ENCODE results near the gene EIF1AD. TPM values are rescaled to one million over a fixed set of nuclear protein-coding genes. Genes with fewer than 3 reads are reported as not detected.

EIF1AD gene
- total and polyA plus RNA-seq, 11 donors: 12.9 to 44.0 (median 20.7) TPM

DNA sequence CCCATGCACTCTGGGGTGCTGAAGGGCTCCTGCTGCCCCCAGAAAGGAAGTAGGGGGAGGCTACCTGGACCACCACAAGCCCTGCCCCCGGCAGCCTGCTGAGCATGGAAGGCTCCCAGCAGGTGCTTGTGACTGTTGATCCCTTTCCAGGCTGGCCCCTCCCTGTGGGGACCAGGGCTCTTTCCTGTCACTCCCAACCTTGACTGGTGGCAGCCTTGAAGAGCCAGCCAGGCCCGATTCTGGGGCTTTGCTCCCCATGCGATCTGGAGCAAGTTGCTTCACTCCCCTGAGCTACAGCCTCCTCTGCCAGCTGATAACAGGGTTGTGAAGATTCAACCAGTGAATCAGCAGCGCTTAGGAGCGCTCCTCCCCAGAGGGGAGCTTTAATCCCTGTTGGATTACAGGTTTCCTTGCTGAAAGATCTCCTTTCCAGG, 5.3 kb upstream of the EIF1AD start:
- 37 to 69% (median 50%) methylated on average over 3 to 5 of the region's 5 CpGs for WGBS, 4 donors
- Histone ChIP-seq H3K36me3 (peaks cover 0 to 27% (median 22%) of the 10 kb centered on the region in 9 donors), H3K27ac (no peak overlapping the region), H3K4me1 (peaks cover 0 to 22% (median 9%) of the 10 kb centered on the region in 12 donors), H3K9me3 (no peaks in the 10 kb centered on the region), H3K27me3 (peaks cover 4 to 15% (median 10%) of the 10 kb centered on the region in 9 donors), H3K4me3 (no peak overlapping the region)
- DNase-seq (no peak), ATAC-seq (no peak)
- TF ChIP-seq, protein P1, sequence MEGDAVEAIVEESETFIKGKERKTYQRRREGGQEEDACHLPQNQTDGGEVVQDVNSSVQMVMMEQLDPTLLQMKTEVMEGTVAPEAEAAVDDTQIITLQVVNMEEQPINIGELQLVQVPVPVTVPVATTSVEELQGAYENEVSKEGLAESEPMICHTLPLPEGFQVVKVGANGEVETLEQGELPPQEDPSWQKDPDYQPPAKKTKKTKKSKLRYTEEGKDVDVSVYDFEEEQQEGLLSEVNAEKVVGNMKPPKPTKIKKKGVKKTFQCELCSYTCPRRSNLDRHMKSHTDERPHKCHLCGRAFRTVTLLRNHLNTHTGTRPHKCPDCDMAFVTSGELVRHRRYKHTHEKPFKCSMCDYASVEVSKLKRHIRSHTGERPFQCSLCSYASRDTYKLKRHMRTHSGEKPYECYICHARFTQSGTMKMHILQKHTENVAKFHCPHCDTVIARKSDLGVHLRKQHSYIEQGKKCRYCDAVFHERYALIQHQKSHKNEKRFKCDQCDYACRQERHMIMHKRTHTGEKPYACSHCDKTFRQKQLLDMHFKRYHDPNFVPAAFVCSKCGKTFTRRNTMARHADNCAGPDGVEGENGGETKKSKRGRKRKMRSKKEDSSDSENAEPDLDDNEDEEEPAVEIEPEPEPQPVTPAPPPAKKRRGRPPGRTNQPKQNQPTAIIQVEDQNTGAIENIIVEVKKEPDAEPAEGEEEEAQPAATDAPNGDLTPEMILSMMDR (IDR thresholded peaks at IDR 0.05): no peak
- intact Hi-C loops (cut with DNase I): no loop called here

DNA sequence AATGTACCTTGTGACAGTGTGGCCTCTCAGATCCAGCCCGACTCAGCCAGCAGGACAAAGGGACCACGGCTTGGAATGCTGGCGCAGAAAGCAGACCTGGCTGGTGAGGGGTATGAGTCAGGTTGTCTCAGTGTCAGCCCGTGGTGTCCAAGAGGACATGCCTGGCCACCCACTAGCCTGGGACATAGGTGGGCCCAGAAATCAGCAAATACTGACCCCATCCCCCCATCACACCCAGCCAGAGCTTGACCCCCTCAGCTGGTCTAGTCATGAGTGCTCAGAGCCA, 4.9 kb upstream of the EIF1AD start:
- no peak for DNase-seq
- Histone ChIP-seq H3K27me3 (peaks cover 0 to 11% (median 6%) of the 10 kb centered on the region in 9 donors), H3K27ac (no peak overlapping the region), H3K36me3 (peaks cover 0 to 27% (median 22%) of the 10 kb centered on the region in 9 donors), H3K9me3 (no peaks in the 10 kb centered on the region), H3K4me3 (no peak overlapping the region), H3K4me1 (peaks cover 0 to 19% (median 9%) of the 10 kb centered on the region in 12 donors)
- ATAC-seq: no peak
- intact Hi-C loops (cut with DNase I): no loop called here
- TF ChIP-seq, protein P1 (IDR thresholded peaks at IDR 0.05): no peak
- no peak for TF ChIP-seq POLR2A (IDR thresholded peaks at IDR 0.05)
- 78 to 81% (median 80%) methylated on average over 2 to 4 of the region's 4 CpGs for WGBS, 4 donors

DNA sequence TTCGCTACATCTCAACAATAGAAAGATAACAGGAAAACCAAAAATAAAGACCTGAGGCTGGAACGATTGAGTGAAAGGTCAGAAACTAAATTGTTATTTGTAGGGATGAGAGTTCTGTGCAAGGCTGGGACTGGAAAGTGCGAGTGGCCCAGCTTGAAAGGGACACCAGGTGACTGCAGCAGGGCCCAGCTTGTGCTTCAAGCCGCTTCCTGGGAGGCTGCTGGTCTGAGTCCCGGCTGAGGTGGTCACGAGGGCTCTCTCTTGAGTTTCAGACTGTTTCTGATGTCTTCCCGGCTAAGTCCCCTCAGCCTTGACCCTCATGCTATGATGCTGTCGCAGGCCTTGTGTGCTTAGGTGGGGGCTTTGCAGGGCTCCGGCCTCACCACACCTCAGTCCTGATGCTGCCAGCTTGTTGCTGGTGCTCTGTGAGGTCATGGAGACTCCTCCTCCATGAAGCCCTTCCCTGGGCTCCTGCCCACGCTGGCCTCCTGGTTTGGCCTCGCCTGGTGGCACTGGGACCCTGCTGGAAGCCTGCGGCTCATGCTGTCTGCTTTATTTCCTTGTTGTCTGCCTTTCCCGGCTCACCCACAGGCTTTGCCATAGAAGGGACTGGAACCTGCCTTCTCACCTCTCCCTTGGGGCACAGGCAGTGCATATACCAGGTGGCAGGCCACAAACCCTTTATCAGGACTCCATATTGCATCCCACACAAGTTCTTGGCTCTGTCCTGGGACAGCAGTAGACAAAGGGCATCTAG, 4.4 kb upstream of the EIF1AD start:
- H3K36me3 ChIP-seq: peaks cover 0 to 27% (median 22%) of the 10 kb centered on the region in 9 donors
- H3K27ac ChIP-seq: no peak overlapping the region
- 85 to 88% (median 87%) methylated on average over 12 to 13 of the region's 13 CpGs for WGBS, 4 donors
- H3K4me3 ChIP-seq: no peak overlapping the region
- ATAC-seq (no peak), DNase-seq (no peak)
- H3K4me1 ChIP-seq: peaks cover 0 to 15% (median 9%) of the 10 kb centered on the region in 12 donors
- intact Hi-C loops (cut with DNase I): no loop called here
- peaks cover 0 to 6% (median under 1%) of the 10 kb centered on the region in 9 donors for H3K27me3 ChIP-seq
- TF ChIP-seq, protein P1 (IDR thresholded peaks at IDR 0.05): no peak
- TF ChIP-seq POLR2A (IDR thresholded peaks at IDR 0.05): no peak
- H3K9me3 ChIP-seq: no peaks in the 10 kb centered on the region

DNA sequence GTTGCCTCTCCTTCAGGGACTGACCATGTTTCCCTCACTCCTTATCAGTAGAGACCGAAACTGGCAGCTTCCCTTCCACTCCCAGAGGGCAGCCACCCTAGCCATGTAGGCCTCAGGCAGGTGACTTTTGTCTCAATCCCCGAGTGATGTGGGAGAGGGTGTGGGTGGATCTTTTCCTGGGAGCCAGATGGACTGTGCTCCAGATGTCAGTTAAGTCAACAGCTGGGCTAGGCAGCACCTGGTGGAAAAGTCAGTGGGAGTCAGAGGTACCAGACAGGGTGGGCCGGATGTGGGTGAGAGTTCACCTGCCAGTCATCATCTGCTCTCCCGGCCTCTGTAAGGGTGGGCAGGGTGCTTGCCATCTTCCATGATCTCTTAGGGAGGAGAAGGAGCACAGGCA, 2.2 kb upstream of the EIF1AD start:
- Histone ChIP-seq H3K36me3 (peaks cover 0 to 41% (median 33%) of the 10 kb centered on the region in 9 donors), H3K4me3 (no peak overlapping the region), H3K27ac (peak overlapping the region in 1 of 12 donors; percentile 21), H3K9me3 (no peaks in the 10 kb centered on the region), H3K27me3 (no peaks in the 10 kb centered on the region), H3K4me1 (peaks cover 3 to 30% (median 24%) of the 10 kb centered on the region in 12 donors)
- ATAC-seq: no peak
- WGBS, 4 donors: 75 to 77% (median 75%) methylated on average over 4 of the region's 4 CpGs
- intact Hi-C loops (cut with DNase I): loop anchor here in 4 of 10 donors (5.0 kb wide), 2 partner anchors 42 to 117 kb away; partner anchors contain the start of genes FIBP (in 2 of the 4) and SART1 (in 2 of the 4)
- TF ChIP-seq POLR2A (IDR thresholded peaks at IDR 0.05): no peak
- TF ChIP-seq, protein P1 (IDR thresholded peaks at IDR 0.05): no peak
- DNase-seq: no peak
